ENCODE results near the gene NAGPA.
"Not testable (repeated sequence)": the region's sequence is repeated elsewhere in the genome, so short reads cannot be mapped to it uniquely, and the experiment has no call there.

NAGPA gene, protein sequence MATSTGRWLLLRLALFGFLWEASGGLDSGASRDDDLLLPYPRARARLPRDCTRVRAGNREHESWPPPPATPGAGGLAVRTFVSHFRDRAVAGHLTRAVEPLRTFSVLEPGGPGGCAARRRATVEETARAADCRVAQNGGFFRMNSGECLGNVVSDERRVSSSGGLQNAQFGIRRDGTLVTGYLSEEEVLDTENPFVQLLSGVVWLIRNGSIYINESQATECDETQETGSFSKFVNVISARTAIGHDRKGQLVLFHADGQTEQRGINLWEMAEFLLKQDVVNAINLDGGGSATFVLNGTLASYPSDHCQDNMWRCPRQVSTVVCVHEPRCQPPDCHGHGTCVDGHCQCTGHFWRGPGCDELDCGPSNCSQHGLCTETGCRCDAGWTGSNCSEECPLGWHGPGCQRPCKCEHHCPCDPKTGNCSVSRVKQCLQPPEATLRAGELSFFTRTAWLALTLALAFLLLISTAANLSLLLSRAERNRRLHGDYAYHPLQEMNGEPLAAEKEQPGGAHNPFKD

GRCh38 chr16:5033256-5034166 is at the start of gene NAGPA:
Gene NAGPA, minus strand, starts transcription at chr16:5033935. Its CDS starts 21 bp downstream, at chr16:5033914.
- DNase-seq (ENCODE audit: low read depth in 2 of 2), result peak; percentile 63 to 72

- not testable (repeated sequence) for DNase-seq (ENCODE audit: low read depth in 2 of 2)
Observed at GRCh38 chr16:5080996-5081395, 47.3 kb upstream of the NAGPA start.

- DNase-seq (ENCODE audit: low read depth in 2 of 2), result not testable (repeated sequence)
Observed at GRCh38 chr16:5080461-5080860, 46.7 kb upstream of the NAGPA start.

DNA sequence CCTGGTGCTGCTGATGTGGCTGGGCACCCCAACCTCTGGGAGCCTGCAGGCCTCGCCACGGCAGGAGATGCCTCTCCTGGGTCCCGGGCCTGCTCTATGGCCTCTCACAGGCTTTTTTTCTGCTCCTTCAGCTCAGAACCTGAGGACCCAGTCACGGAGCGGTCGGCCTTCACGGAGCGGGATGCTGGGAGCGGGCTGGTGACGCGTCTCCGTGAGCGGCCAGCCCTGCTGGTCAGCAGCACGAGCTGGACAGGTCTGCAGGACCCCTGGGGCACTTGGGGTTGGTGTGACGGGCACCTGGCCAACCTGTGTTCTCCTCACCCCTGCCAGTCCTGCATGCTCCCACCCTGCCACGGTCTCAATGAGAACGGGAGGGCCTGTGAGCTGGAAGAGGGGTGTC is 44.9 kb upstream of the NAGPA start:
- no peak for DNase-seq (ENCODE audit: low read depth in 2 of 2)

GRCh38 chr16:5077304-5077703 is 43.6 kb upstream of the NAGPA start:
- no peak for DNase-seq (ENCODE audit: low read depth in 2 of 2)

DNA sequence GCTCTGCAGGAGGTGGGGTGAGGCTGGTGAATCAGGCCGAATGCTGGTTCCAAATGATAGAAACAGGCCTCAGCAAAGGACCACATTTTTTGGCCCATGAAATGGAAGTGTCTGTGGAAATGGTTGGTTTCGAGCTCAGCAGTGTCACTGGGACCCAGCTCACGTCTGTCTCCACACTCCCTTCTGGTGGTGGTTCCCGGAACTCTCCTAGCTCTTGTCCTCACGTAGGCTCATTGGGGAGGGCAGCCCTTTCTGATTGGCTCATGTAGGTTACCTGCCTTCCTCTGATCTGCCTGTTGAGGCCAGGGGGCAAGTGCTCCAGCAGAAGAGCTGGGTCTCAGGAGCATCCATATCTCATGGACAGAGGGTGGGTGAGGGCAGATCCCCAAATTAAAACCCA is 41.9 kb upstream of the NAGPA start:
- no peak for DNase-seq (ENCODE audit: low read depth in 2 of 2)

DNA sequence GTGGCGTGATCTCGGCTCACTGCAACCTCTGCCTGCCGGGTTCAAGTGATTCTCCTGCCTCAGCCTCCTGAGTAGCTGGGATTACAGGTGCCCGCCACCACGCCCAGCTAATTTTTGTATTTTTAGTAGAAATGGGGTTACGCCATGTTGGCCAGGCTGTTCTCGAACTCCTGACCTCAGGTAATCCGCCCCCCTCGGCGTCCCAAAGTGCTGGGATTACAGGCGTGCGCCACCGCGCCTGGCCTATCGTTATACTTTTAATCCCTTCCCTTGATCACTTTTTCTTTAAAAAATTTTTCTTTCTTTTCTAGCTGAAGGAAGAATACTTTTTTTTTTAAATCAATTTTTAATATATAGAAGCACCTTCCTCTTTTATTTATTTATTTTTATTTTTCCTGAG is 40.0 kb upstream of the NAGPA start:
- DNase-seq (ENCODE audit: low read depth in 2 of 2), result not testable (repeated sequence)

GRCh38 chr16:5073279-5073629 is 39.5 kb upstream of the NAGPA start:
- DNase-seq (ENCODE audit: low read depth in 2 of 2), result no peak

GRCh38 chr16:5072334-5073278 is 38.9 kb upstream of the NAGPA start:
- no peak for DNase-seq (ENCODE audit: low read depth in 2 of 2)

DNA sequence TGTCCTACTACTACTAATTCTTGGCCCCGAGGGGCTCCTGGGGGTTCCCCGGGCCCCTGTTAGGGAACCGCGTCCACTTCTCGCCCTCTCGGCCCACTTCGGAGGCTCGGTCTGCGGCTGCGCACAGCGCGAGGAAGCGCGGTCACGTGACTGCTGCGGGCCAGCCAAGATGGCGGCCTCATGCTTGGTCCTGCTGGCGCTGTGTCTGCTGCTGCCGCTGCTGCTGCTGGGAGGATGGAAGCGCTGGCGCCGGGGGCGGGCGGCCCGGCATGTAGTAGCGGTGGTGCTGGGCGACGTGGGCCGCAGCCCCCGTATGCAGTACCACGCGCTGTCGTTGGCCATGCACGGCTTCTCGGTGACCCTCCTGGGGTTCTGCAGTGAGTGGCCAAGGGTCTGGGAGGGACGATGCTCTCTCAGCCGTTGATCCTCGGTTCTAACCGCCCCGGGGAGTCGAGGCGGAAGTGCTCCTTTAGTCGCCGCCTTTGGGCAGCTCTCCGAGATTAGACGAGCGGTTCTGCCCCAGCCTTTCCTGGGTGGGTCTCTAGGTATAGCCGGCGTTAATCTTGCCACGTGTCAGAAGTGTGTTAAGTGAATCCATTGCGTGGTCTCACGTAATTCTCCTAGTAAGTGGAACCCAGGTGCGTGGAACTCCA is 38.1 kb upstream of the NAGPA start, which contains the start of gene ALG1:
TSS of gene ALG1 (plus strand) at position 163 of the 653 bp plus-strand sequence. CDS start at position 170, 7 bp downstream.
- peak; percentile 74 to 80 for DNase-seq (ENCODE audit: low read depth in 2 of 2)

- no peak for DNase-seq (ENCODE audit: low read depth in 2 of 2)
Observed at GRCh38 chr16:5071341-5071680, 37.6 kb upstream of the NAGPA start.

- DNase-seq (ENCODE audit: low read depth in 2 of 2), result no peak
Observed at GRCh38 chr16:5070431-5071186, 36.9 kb upstream of the NAGPA start.

GRCh38 chr16:5069854-5070253 is 36.1 kb upstream of the NAGPA start:
- DNase-seq (ENCODE audit: low read depth in 2 of 2), result no peak

DNA sequence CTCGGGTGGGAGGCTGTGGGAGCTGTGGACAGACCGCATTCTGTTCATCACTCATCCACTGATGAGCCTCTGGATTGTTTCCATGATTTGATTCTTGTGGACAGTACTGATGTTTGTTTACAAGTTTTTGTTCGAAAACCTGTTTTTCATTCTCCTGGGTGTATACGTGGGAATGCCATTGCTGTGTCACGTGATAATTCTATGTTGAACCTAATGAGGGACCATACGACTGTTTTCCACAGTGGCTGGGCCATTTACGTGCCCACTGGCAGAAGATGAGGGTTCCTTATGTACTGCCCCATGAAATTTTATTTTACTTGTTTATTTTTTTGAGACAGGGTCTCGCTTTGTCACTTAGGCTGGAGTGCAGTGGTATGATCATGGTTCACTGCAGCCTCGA is 35.3 kb upstream of the NAGPA start:
- no peak for DNase-seq (ENCODE audit: low read depth in 2 of 2)

- DNase-seq (ENCODE audit: low read depth in 2 of 2), result no peak
Observed at GRCh38 chr16:5066511-5066910, 32.8 kb upstream of the NAGPA start.

GRCh38 chr16:5065813-5066212 is 32.1 kb upstream of the NAGPA start, which contains the start of gene C16orf89:
Gene C16orf89, minus strand, starts transcription at chr16:5065956. Its CDS starts 48 bp downstream, at chr16:5065908.
- DNase-seq (ENCODE audit: low read depth in 2 of 2), result no peak

- no peak for DNase-seq (ENCODE audit: low read depth in 2 of 2)
Observed at GRCh38 chr16:5065326-5065725, 31.6 kb upstream of the NAGPA start.

DNA sequence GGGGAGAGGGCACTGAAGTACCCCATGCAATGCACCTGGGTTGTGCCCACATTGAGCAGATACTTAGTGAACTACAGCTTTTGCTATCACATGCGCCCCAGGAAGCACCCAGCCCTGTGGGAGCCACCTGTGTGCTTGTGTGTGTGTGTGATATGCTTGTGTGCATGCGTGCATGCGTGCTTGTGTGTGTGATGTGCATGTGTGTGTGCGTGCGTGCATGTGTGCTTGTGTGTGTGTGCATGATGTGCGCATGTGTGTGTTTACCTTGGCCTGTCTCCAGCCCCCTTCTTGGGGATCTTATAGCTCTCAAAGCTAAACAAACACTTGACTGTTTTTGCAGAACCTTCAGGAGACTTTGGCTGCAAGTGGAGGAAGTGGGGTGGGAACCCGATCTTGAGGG is 31.2 kb upstream of the NAGPA start:
- no peak for DNase-seq (ENCODE audit: low read depth in 2 of 2)

GRCh38 chr16:5062790-5063765 is 29.3 kb upstream of the NAGPA start:
- DNase-seq (ENCODE audit: low read depth in 2 of 2), result no peak

All from stimulated activated CD4-positive, alpha-beta T cell treated with anti-CD3 and anti-CD28 coated beads, Interleukin-12 subunit alpha, Interleukin-12 subunit beta, amount 100 ng/mL, for 24 hours (primary cell).